HG03571 (cell line): Measurements from ENCODE around the gene CRNKL1.

Source experiments
- ATAC-seq: cut with Tn5 transposase; IDR thresholded peaks from one replicate; pipeline ENCODE4 v1.9.1; 2021; ENCODE audit not compliant: unreplicated experiment

The CRNKL1 gene

DNA sequence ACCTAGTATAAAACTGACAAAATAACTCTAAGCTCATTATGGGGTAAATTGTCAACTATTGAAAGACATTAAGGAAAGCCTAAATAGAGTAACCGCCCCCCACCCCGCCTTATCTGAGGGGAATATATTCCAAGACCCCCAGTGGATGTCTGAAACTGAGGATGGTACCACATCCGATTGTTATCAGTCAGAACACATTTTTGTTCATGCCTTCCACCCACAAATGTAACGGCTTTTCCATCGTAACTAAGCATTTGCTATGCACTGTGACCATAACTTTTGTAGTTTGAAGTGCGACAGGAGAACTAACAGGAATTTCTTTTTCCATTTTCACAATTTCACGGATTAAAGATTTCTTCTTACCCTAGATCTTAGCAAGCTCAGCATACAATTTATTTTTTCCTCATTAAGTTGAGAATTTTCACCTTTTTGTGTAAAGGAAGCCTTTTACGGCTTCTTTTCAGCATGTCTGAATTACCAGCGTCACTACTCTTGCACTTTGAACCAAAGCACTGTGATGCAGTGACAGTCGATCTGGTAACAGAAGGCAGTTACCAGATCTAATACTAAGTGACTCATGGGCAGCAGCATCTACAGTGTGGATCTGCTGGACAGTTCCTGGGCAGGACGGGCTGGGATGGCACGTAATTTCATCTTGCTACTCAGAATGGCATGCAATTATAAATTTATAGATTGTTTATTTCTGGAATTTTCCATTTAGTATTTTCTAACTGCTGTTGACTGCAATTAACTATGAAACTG is 11.9 kb upstream of the CRNKL1 start:
- ATAC-seq, result no peak

DNA sequence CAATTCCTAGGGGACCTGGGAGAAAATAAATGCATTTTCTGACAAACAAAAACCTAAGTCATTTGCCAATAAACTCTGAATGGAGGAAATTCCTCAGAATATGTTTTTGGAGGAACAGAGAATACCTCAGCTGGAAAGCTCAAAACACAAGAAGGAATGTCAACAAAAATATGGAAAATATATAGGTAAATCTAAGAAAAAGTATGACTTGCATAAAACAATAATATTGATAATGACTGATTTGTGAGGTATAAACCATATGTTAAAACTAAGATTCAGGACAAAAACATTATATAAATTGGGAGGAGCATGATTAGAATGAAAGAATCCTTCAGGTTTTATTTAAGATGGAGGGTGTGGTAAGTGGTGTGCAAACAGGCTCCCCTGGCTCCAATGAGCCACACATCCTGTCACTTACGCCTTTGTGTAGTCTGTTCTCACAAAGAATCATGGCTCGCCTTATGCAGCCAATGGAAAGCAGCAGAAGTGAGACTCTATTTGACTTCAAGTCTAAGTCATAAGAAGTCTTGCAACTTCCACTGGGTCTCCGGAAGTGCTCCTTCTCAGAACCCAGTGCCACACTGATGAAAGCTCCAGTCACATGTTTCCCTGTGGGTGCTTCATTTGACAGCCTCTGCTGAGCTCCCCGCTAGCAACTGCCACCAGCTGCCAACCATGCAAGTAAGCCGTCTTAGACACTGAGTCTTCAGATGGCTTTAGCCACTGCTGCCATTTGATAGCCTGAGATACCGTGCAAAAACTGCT is 8.2 kb upstream of the CRNKL1 start:
- no peak for ATAC-seq

DNA sequence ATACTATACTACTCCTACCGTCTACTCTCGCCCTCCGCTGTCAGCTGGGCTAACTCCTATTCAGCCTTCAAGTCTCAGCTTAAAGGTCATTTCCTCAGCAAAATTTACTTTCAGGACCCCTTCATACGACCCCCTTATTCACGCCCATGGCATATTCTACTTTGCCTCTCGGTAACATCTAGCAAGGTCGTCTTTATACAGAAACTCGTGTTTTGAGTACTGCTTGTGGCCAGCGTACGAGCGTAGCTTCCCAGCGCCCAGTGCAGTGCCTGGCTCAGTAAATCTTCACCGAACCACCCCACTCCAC is 546 bp downstream of the CRNKL1 start:
- no peak for ATAC-seq

DNA sequence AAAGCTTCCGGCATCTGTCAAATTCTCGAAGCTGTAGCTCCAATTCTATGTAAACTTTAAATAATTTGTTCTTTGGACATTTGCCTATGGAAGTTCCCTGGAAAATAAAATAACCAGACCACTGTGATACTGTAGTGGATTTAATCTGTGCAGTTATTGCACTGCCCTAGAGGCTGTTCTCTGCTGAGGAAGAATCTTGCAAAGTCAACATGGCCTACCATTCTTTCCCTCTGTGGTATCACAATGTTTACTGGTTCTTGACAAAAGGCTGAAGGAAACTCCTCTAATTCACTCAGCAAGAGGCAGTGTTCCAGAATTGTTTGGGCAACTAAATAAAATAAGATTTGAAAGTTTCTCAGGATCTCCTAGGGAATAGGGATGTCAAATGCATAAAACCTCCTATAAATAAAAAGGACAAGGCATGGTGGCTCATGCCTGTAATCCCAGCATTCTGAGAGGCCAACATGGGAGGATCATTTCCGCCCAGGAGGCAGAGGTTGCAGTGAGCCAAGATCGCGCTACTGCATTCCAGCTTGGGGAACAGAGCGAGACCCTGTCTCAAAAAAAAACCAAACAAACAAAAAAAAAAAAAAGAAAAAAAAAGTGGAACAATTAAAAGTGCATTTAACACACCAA is 12.4 kb downstream of the CRNKL1 start:
- ATAC-seq, result no peak

DNA sequence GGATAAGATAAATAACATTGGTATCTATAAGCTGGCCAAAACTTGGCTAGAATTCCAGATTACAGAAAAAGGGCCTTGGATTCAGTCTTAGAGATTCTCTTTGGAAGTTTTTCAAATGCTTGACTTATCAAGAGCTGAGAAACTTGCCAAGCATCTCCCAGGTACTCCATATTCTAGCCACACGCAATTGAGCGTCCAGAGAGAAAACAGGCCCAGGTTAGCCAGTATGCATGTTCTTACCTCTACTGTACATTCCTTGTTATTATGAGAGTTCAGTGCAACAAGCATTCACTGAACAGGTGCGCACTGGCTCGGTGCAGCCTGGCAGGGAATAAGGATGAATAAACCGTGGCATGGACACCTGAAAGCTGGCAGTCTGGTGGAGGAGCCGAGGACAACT is 13.7 kb downstream of the CRNKL1 start:
- ATAC-seq, result no peak

DNA sequence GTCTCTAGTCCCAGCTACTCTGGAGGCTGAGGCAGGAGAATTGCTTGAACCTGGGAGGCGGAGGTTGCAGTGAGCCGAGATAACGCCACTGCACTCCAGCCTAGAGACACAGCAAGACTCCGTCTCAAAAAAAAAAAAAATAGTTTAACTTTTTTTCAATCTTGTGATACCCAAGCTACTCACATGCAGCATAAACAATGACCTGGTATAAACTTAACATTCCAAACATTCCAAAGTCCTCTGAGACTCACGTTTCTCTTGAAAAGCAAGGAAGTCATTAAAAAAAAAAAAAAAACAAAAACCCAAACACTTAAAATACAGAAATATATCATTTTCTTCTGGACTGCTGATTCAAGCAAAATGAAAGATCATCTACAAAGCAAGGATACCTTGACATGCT is 14.3 kb downstream of the CRNKL1 start:
- no peak for ATAC-seq

DNA sequence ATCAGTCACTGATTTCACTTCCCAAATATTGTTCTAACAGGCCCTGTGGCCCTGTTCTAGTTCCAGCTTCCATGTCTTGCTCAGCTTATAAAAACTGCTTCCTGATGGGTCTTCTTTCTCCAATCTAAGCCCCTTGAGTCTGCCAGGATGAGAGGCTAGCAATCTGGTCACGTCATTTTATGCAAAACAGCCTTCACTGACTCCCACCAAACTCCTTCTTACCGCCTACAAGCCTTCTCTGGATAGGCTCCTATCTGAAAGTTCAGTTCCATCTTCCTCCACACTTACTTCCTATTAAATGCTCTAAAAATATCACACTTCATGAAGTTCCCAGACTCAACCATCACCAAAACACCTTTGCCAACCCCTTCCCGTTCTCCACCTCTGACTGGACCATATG is 15.5 kb downstream of the CRNKL1 start:
- no peak for ATAC-seq

DNA sequence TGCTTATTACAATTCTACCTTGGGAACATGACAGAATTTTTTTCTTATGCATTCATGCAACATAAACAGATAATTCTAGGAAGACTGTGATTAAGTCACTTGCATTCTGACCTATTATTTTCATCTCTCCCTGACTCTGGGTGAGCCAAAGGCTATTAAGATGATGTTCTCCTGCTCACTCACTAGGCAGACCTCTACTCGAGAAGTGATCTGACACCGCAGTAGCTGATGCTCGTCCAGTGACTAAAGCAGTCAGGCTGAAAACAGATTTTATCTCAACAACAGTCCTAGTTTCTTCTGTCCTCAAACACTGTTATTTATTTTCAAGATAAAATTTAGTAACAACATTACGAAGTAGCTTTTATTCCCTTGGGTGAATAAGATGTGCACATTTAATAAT is 17.8 kb downstream of the CRNKL1 start:
- ATAC-seq, result no peak

DNA sequence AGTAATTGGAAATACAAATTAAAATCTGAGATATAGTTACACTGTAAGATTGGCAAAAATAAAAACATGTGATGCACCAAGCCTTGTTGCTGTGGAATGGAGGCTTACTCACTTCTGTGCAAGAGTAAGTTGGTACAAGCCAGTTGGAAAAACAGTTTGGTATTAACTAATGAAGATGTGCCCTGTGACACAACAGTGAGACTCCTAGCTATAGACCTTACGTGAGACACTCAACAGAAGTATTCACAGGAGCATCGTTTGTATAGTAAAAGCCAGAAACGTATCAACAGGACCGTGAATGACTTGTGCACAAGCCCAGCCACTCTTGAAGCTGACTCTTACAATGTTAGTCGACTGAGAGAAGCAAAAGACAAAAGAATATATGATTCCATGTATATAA is 20.5 kb downstream of the CRNKL1 start:
- no peak for ATAC-seq

DNA sequence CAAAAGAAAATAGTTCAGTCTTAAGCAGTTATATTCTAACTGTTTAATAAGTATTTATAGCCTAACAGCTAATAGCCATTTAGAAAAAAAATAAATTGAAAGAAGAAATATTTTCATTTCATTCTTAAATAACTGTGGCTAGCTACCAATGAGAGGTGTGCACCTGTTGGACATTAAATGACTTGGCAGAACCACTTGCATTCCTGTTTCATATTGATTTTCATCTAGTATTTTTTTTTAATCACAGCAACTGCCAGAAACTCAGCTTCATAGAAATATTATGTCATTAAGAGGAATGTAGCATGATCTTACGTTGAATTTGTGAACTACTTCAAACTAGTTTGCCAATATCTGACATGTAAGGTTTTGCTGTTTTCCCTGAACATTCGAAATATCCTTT is 25.0 kb downstream of the CRNKL1 start:
- ATAC-seq, result no peak

DNA sequence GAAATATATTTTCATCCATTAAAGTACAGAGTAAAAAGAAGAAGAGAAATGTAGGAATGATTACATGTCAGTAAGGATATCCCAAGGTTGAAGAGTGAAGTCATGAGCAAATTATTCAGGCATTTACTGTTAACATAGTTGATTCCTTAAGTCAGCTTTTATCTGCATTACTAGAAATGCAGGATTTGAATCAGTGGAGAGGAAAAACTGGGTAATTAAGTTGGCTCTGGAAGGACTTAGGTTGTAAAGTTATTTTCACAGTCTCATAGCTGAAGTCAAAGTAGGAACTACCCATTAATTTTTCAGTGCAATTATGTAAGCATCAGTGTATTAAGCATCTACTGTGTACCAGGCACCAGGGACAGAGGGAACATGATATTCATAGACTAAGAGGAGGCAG is 27.3 kb downstream of the CRNKL1 start:
- no peak for ATAC-seq

DNA sequence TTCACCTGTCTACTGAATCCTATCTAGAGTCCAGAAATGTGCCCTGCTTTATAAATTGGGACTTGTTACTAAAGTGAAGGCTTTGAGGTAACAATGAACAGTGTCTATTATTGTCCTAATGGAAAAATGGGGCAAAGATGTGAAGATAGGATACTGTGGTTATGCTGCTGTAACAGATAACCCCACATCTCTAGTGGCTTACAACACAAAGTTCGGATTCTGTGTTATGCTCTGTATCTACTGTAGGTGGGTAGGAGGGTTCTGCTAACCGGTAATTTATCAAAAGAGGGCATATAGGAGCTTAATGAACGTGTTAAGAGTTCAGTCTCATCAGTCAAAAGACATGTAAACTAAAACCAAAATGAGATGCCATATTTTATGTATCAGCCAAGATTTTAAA is 28.9 kb downstream of the CRNKL1 start:
- no peak for ATAC-seq

DNA sequence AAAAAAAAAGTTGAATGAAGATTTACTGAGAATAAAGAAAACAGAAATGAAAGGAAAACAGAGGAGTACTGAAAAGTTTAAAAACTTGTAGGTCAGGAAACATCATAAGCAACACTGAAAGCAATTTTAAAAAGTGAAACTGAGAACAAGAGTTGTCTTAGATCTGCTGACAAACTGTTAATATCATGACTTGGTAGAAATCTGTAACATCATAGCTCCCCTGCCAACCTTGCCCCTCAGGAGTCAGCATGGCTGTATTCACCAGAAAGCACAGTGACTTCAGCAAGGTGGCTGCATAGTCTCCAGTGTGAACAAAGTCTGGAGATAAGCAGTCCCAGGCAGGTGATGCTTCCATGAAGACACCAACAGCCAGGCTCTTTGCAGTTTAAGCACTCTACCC is 29.8 kb downstream of the CRNKL1 start:
- ATAC-seq, result no peak

DNA sequence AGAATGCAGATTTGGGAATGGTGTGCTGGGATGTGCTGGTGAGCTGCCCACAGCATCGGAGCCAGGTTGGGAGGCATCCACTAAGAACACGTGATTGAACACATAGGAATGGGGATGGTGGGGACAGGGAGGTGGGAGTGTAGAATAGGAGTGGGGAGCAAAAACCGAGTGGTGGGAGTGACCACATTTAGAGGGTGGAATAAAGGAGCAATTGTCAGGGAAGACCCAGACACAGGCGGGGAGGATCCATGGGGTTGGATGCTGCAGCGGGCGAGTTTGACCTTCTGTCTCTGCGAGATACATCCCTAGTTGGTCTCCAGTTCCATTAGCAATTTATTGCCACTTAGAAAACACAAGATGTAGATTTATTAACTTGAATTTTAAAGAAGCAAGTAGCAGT is 30.4 kb downstream of the CRNKL1 start:
- ATAC-seq, result no peak

DNA sequence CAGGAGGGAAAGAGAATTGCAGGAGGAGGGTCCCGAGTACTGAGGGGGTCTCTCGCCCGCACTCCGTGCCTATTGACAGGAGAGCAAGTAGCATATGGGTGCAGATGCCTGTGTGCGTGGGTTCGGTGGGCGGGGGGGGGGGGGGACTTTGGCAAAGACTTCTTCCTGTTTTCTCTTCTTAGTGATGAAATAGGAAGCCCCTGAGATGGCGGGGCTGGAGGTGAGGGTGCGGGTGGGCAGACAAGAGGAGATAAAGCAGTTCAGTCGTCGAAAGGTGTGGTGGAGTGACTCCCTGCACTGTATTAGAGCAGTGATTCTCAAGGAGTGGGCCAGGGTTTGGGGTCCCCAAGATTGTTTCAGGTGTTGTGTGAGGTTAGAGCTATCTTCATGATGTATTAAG is 31.4 kb downstream of the CRNKL1 start:
- ATAC-seq, result no peak

DNA sequence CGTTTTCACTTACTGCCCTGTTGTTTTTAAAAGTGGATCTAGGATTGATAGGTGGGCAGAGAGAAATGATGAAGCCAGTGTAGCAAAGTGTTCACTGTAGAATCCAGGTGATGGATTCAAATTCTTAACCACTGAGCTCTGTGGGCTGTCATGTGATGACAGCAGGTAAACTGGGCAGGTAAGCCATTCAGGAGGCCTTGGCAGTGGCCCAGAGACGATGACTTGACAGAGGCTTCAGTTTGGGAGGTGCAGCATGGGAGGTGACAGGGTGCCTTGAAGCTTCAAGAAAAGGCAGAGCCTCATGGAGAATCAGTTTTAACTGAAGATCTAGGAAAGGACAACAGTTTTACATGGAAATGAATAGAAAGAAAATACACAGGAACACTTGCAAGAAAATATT is 33.1 kb downstream of the CRNKL1 start:
- ATAC-seq, result no peak

DNA sequence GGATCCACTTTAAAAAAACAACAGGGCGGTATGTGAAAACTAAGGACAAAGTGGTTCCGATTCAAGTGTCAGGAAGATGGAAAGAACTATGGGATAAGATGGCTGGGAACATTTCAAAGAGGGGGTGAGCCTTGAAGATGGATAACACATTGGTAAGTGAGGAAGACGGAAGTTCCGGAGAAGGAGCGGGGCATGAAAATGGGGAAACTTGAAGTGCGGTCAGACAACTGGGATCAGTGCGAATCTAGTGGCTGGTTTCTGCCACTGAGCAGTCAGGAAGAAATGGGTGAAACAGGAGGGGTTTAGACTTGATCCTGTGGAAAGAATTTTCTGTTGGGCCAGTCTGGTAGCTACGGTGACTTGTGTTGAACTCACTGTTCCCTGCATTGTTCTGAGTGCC is 33.9 kb downstream of the CRNKL1 start:
- no peak for ATAC-seq

DNA sequence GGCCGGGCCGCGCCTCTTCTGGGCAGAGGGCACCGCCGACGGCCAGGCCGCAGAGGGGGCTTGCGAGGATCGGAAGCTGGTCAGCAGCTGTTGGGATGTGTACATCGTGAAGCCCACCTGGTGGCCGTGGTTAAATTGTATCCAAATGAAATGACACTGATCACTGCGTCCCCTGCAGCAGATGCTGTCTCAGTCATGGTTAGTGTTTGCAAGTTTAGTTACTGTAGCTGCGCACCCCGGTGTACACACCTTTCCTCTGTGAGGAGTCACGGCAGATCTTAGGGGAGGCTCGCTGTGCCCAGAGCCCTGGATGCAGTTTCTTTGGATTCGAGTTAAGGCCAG is 34.5 kb downstream of the CRNKL1 start:
- ATAC-seq, result no peak

DNA sequence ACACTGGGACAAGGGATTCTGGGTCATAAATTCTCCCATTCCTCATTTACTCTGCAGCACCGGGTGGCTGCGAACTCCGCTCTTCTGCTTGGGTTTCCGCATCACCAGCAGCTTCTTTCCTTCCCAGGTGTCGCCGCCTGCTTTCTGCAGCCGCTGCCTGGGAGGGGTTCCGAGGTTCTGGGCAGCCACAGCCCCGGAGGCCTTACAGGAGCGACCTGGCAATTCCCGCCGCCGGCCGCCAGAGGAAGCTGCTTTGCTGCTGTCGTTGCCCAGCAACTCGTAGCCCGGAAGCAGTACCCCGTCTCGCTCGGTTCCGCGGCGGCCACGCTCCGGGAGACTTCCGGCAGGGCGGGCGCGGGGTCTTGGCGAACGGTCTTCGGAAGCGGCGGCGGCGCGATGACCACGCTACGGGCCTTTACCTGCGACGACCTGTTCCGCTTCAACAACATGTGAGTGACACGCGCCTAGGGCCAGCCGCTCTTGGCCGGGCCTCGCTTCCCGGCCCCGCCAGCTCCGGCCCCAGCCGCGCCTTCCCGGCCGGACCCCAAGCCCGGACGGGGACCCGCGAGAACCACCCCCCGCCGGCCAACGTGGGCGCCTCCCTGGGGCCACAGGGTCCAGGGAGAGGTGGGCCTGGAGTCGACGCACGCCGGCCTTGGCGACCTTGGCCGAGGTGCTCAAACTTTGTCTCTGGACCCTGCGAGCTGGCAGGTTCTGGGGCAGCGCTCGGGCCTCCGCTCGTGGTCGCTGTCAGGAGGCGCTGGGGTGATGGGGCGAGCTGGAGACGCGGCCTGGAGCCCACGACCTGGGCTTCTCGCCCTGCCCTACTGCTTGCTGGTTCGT is 35.0 kb downstream of the CRNKL1 start, which contains the start of gene NAA20:
Gene NAA20, plus strand, starts transcription at position 362 of the 843 bp plus-strand sequence. Its CDS starts 35 bp downstream, at position 397.
- peak; percentile 99 for ATAC-seq

DNA sequence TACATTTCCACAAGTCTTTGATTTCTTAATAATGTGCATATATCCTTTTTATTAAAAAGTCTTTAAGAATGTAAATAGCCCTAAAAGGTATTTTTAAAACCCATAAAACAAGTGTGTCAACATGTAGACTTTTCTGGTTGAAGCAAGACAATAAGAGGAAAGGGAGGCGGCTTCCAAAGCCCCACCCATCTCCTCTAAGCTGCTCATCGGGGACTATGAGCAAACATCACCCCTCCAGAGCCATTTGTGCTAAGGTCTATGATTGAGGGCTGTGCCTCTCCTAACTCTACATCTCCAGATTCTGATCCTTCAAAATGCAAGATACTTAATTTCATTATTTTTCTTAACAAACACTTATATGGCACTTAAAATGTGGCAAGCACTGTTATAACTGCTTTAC is 37.6 kb downstream of the CRNKL1 start:
- ATAC-seq, result no peak

DNA sequence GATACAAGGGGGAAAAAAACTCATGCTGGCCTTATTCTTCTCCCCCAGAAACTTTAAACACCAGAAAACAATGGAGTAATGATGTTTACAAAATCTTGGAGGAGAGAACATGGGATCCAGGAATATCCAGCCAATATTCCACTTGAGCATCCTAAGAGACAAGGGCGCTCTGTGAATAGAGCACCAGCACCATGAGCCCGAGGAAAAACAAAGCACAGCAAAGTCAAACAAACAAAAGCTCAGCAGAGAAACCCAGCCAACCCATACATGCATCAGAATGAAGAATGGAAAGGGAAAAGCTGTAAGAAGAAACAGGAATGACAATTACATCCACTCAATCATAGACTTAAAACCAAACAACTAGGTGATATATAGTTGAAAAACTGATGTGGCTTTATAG is 39.7 kb downstream of the CRNKL1 start:
- no peak for ATAC-seq
